SH-SY5Y (cell line): ENCODE measurements around the gene ADAM22.

ENCODE experiments used
- GATA2 ChIP-seq: IDR thresholded peaks from 2 replicates; pipeline ENCODE4 v1.6.1; 2011; ENCODE audit warnings: mild to moderate bottlenecking, low read depth, low read length
- GATA3 ChIP-seq: IDR thresholded peaks from 2 replicates; pipeline ENCODE4 v1.6.1; 2011; ENCODE audit warnings: low read depth, mild to moderate bottlenecking, low read length, moderate library complexity

ADAM22 gene

GRCh38 chr7:88104732-88105131 is 170.7 kb downstream of the ADAM22 start:
- TF ChIP-seq GATA2 = no peak
- TF ChIP-seq GATA3 = no peak

GRCh38 chr7:88105231-88105630 is 171.2 kb downstream of the ADAM22 start:
- TF ChIP-seq GATA3 = no peak
- TF ChIP-seq GATA2 = no peak

GRCh38 chr7:88106434-88106833 is 172.4 kb downstream of the ADAM22 start:
- TF ChIP-seq GATA3 = no peak
- TF ChIP-seq GATA2 = no peak

- no peak for TF ChIP-seq GATA2
- TF ChIP-seq GATA3 = no peak
Measured at GRCh38 chr7:88109612-88110011, 175.6 kb downstream of the ADAM22 start.

GRCh38 chr7:88111140-88111743 is 177.2 kb downstream of the ADAM22 start:
- TF ChIP-seq GATA3 (no peak), GATA2 (no peak)

GRCh38 chr7:88111954-88112471 is 178.0 kb downstream of the ADAM22 start:
- TF ChIP-seq GATA3 = no peak
- no peak for TF ChIP-seq GATA2

GRCh38 chr7:88115258-88115796 is 181.3 kb downstream of the ADAM22 start:
- no peak for TF ChIP-seq GATA2
- no peak for TF ChIP-seq GATA3

- TF ChIP-seq GATA3 (no peak), GATA2 (no peak)
Measured at GRCh38 chr7:88115816-88116215, 181.8 kb downstream of the ADAM22 start.

GRCh38 chr7:88116235-88116795 is 182.3 kb downstream of the ADAM22 start:
- no peak for TF ChIP-seq GATA2

GRCh38 chr7:88117325-88117724 is 183.3 kb downstream of the ADAM22 start:
- no peak for TF ChIP-seq GATA2
- TF ChIP-seq GATA3 = no peak

GRCh38 chr7:88121335-88121734 is 187.3 kb downstream of the ADAM22 start:
- TF ChIP-seq GATA2 = no peak
- no peak for TF ChIP-seq GATA3

GRCh38 chr7:88127637-88128290 is 193.7 kb downstream of the ADAM22 start:
- TF ChIP-seq GATA2 (no peak), GATA3 (no peak)

GRCh38 chr7:88132725-88133124 is 198.7 kb downstream of the ADAM22 start:
- TF ChIP-seq GATA3 = no peak

GRCh38 chr7:88140947-88141346 is 206.9 kb downstream of the ADAM22 start:
- no peak for TF ChIP-seq GATA3
- TF ChIP-seq GATA2 = no peak

- no peak for TF ChIP-seq GATA2
- TF ChIP-seq GATA3 = no peak
Measured at GRCh38 chr7:88141479-88141878, 207.4 kb downstream of the ADAM22 start.

GRCh38 chr7:88141953-88142352 is 207.9 kb downstream of the ADAM22 start:
- TF ChIP-seq GATA2 = no peak
- TF ChIP-seq GATA3 = no peak
